ENCODE results near the gene GAPDHS. TPM values are rescaled to one million over a fixed set of nuclear protein-coding genes. Genes with fewer than 3 reads are reported as not detected.

The GAPDHS gene
- total and polyA plus RNA-seq, 12 donors: not detected

DNA sequence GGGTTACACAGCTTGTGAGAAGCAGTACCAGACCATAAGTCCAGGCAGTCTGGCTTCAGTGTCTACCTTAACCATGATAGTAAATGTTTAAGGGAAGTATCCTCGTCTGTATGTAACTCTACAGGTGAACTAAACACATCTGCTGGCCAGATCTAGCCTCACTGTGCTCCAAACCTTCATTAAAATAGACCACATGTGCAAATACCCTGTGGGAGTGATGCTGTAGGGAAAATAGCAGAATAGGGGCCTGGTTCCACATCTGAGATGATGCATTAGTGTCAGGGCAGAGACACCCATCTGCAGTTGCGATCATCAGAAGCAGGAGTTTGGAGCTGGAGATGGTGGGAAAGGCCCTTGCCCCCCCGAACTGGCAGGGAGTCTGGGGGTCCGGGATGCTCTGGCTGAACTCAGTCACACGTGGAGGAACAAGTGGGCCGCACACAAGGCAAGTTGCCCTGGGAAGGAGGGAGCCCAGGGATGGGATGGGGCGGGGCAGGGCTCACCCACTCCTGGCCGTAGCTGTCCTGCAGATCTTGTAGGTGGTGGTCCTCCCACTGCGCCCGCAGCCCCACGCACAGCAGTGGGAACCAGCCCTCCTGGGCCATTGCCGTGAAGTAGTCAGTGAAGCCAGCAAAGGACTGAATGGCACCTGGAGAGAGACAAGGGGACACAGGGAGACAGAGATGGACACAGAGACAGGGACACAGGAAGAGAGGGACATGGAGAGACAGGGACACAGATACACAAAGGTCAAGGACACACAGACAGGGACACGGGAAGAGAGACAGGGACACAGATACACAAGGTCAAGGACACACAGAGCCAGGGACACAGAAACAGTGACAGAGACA, 19.5 kb downstream of the GAPDHS start:
- ATAC-seq (no peak), DNase-seq (no peak)
- Histone ChIP-seq H3K36me3 (peaks cover 0 to 5% (median 0%) of the 10 kb centered on the region in 9 donors), H3K27me3 (peaks cover 0 to 16% (median 12%) of the 10 kb centered on the region in 7 donors), H3K27ac (no peak overlapping the region), H3K9me3 (no peaks in the 10 kb centered on the region), H3K4me3 (no peak overlapping the region), H3K4me1 (peaks cover 0 to under 1% (median 0%) of the 10 kb centered on the region in 9 donors)
- 69 to 74% methylated on average over 13 of the region's 13 CpGs for WGBS, 2 donors
- TF ChIP-seq, protein P1, sequence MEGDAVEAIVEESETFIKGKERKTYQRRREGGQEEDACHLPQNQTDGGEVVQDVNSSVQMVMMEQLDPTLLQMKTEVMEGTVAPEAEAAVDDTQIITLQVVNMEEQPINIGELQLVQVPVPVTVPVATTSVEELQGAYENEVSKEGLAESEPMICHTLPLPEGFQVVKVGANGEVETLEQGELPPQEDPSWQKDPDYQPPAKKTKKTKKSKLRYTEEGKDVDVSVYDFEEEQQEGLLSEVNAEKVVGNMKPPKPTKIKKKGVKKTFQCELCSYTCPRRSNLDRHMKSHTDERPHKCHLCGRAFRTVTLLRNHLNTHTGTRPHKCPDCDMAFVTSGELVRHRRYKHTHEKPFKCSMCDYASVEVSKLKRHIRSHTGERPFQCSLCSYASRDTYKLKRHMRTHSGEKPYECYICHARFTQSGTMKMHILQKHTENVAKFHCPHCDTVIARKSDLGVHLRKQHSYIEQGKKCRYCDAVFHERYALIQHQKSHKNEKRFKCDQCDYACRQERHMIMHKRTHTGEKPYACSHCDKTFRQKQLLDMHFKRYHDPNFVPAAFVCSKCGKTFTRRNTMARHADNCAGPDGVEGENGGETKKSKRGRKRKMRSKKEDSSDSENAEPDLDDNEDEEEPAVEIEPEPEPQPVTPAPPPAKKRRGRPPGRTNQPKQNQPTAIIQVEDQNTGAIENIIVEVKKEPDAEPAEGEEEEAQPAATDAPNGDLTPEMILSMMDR (IDR thresholded peaks at IDR 0.05): no peak
- intact Hi-C loops (cut with DNase I): loop anchor here in 2 of 10 donors (5.0 to 10.0 kb wide), 3 partner anchors 60 to 165 kb away; partner anchors contain the start of genes KMT2B (in 2 of the 2) and HAUS5 (in 1 of the 2)

DNA sequence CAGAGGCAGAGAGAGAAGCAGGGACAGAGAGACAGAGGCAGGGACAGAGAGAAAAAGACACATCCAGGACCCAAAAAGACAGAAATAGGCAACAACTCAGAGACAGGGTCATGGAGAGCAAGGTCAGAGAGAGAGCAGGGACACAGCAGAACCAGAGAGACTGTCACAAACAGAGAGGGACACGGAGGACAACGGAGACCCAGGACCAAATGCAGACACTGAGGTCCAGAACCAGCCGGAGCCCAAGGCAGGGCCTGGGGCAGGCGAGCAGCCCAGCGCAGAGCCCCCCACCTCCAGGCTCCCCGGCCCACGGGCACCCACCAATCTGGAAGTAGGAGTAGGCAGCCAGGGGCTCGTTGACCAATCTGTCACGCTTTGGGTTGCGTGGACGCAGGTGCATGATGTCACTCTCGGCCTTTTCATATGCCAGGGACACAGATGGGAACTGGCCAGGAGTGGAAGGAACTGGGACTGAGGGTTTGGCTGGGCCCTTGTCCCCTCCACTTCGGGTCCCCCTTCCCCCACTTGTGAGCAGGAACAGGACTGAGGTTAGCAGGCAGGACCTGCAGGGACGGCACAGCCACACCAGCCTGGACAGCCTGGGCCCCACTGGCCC, 20.2 kb downstream of the GAPDHS start:
- DNase-seq: no peak
- WGBS, 2 donors: 72 to 73% methylated on average over 14 of the region's 14 CpGs
- Histone ChIP-seq H3K4me1 (peaks cover 2 to 8% (median 7%) of the 10 kb centered on the region in 9 donors), H3K27me3 (peaks cover 2 to 24% (median 19%) of the 10 kb centered on the region in 7 donors), H3K9me3 (no peaks in the 10 kb centered on the region), H3K4me3 (no peak overlapping the region), H3K36me3 (peaks cover 0 to under 1% (median 0%) of the 10 kb centered on the region in 9 donors), H3K27ac (no peak overlapping the region)
- intact Hi-C loops (cut with DNase I): loop anchor here in 2 of 10 donors (5.0 to 10.0 kb wide), 3 partner anchors 59 to 164 kb away; partner anchors contain the start of genes KMT2B (in 2 of the 2) and HAUS5 (in 1 of the 2)
- TF ChIP-seq, protein P1 (IDR thresholded peaks at IDR 0.05): no peak
- ATAC-seq: no peak

DNA sequence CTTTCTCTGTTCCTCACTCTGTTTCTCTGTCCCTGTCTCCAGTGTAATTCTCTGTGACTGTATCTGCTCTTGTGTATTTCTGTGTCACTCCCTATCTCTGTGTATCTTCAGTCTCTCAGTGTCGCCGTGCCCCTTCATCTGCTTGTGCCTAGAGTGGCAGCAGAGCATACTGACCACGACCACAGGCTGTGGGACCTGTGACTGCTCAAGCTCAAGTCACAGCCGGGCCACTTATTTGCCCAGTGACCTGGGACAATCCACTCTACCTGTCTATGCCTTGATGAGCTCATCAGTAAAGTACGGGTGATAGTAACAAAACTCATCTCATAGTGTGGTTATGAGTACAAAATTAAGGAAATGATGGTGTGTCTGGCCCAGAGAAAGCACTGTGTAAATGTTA, 20.8 kb downstream of the GAPDHS start:
- ATAC-seq (no peak), DNase-seq (no peak)
- Histone ChIP-seq H3K4me1 (peaks cover 2 to 9% (median 7%) of the 10 kb centered on the region in 9 donors), H3K27me3 (peaks cover 6 to 30% (median 25%) of the 10 kb centered on the region in 7 donors), H3K36me3 (no peaks in the 10 kb centered on the region), H3K27ac (no peak overlapping the region), H3K9me3 (no peaks in the 10 kb centered on the region), H3K4me3 (no peak overlapping the region)
- TF ChIP-seq, protein P1 (IDR thresholded peaks at IDR 0.05): no peak
- intact Hi-C loops (cut with DNase I): loop anchor here in 2 of 10 donors (5.0 to 10.0 kb wide), 3 partner anchors 58 to 163 kb away; partner anchors contain the start of genes KMT2B (in 2 of the 2) and HAUS5 (in 1 of the 2)
- 68 to 69% methylated on average over 5 of the region's 5 CpGs for WGBS, 2 donors

DNA sequence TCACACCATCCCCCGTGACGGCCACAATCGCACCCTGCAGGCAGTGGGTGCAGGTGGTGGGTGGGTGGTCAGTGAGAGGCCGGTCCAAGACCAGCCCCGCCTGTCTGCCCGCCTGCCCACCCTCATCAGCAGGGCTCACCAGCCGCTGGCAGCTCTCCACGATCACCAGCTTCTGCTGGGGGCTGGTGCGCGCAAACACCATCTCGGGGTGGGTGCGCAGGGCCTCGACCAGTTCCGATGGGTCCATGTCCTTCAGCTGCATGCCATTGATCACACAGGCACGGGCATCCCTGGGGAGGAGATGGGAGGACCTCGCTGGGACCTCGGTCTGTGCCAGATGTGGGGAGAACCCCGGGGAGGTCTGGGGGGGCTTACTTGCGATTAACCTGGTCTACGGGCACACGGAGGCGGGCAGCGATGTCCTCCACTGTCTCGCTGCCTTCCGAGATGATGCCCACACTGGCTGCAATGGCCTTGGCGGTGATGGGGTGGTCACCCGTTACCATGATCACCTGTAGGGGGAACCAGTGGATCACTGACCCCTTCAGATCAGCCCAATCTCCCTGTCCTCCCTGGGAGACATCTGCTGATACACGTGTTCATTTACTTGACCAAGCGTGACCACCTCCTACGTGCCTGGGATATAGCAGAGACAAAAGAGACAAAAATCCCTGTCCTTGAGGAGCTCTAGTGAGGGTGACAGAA, 22.2 kb downstream of the GAPDHS start:
- intact Hi-C loops (cut with DNase I): loop anchor here in 1 of 10 donors (10.0 kb wide), 1 partner anchor 159 kb away; the partner anchor contains the start of gene KMT2B
- WGBS, 2 donors: 67 to 68% methylated on average over 30 of the region's 30 CpGs
- ATAC-seq (no peak), DNase-seq (no peak)
- H3K36me3 ChIP-seq: no peaks in the 10 kb centered on the region
- H3K9me3 ChIP-seq: no peaks in the 10 kb centered on the region
- no peak overlapping the region for H3K27ac ChIP-seq
- TF ChIP-seq, protein P1 (IDR thresholded peaks at IDR 0.05): peak in 1 of 9 donors; percentile 9
- peaks cover 6 to 43% (median 39%) of the 10 kb centered on the region in 7 donors for H3K27me3 ChIP-seq
- no peak overlapping the region for H3K4me3 ChIP-seq
- peaks cover 2 to 9% (median 7%) of the 10 kb centered on the region in 9 donors for H3K4me1 ChIP-seq
